GM11168 (cell line): ENCODE measurements around the gene DNAH2.

Experiments
- in situ Hi-C: fragments of 300-500 bp; cut with MboI; formaldehyde crosslinking; loops from one replicate; pipeline ENCODE4 v1.12.0; 2022; ENCODE audit warnings: low sequenced_read_pairs; ENCODE audit not compliant: unreplicated experiment

DNAH2 gene

GRCh38 chr17:7716901-7717755 lies at the start of gene DNAH2:
DNAH2 (plus strand) TSS chr17:7717744; CDS start chr17:7719735, 1,991 bp downstream.
- in situ Hi-C loops: no loop called here

- in situ Hi-C loops: no loop called here
Observed at GRCh38 chr17:7668482-7668881, 49.1 kb upstream of the DNAH2 start.

- in situ Hi-C loops: no loop called here
Observed at GRCh38 chr17:7673239-7673638, 44.3 kb upstream of the DNAH2 start.

- in situ Hi-C loops: no loop called here
Observed at GRCh38 chr17:7674934-7675333, 42.6 kb upstream of the DNAH2 start.

- in situ Hi-C loops: no loop called here
Observed at GRCh38 chr17:7676533-7676932, 41.0 kb upstream of the DNAH2 start.

- in situ Hi-C loops: no loop called here
Observed at GRCh38 chr17:7677388-7678067, 40.0 kb upstream of the DNAH2 start.

GRCh38 chr17:7684851-7685532 lies 32.6 kb upstream of the DNAH2 start:
- in situ Hi-C loops: no loop called here

GRCh38 chr17:7685533-7686221 lies 31.9 kb upstream of the DNAH2 start:
- in situ Hi-C loops: no loop called here

- in situ Hi-C loops: no loop called here
Observed at GRCh38 chr17:7686222-7687071, 31.1 kb upstream of the DNAH2 start.

- in situ Hi-C loops: no loop called here
Observed at GRCh38 chr17:7687072-7687907, 30.3 kb upstream of the DNAH2 start, which contains the start of gene TP53. TP53 (minus strand) TSS chr17:7687490; CDS start chr17:7676594, 10,896 bp downstream.

GRCh38 chr17:7687908-7688807 lies 29.4 kb upstream of the DNAH2 start, which contains the start of gene WRAP53:
WRAP53 (plus strand) TSS chr17:7688477; CDS start chr17:7688649, 172 bp downstream.
- in situ Hi-C loops: no loop called here

GRCh38 chr17:7688808-7689316 lies 28.7 kb upstream of the DNAH2 start:
- in situ Hi-C loops: no loop called here

GRCh38 chr17:7695586-7695985 lies 22.0 kb upstream of the DNAH2 start:
- in situ Hi-C loops: no loop called here

GRCh38 chr17:7697828-7698588 lies 19.5 kb upstream of the DNAH2 start:
- in situ Hi-C loops: no loop called here

GRCh38 chr17:7700510-7700909 lies 17.0 kb upstream of the DNAH2 start:
- in situ Hi-C loops: no loop called here

- in situ Hi-C loops: no loop called here
Observed at GRCh38 chr17:7701681-7702080, 15.9 kb upstream of the DNAH2 start.

- in situ Hi-C loops: no loop called here
Observed at GRCh38 chr17:7702776-7703175, 14.8 kb upstream of the DNAH2 start.
